Measurements from ENCODE around the gene NTM.

NTM gene

GRCh38 chr11:131441051-131441810, 70.8 kb downstream of the NTM start:
- no peaks in the 10 kb centered on the region for H3K4me1 ChIP-seq (ENCODE audit: insufficient read depth, low read length, severe bottlenecking)
- no peaks in the 10 kb centered on the region for H3K79me2 ChIP-seq (ENCODE audit: insufficient read depth, low read length)
- no peak overlapping the region for H2AFZ ChIP-seq (ENCODE audit: low read length)
- TF ChIP-seq EZH2 (IDR thresholded peaks at IDR 0.05; ENCODE audit: borderline replicate concordance, low read length) = no peak
- no peak for TF ChIP-seq CTCF (IDR thresholded peaks at IDR 0.05; ENCODE audit: low read length)
- no peak overlapping the region for H3K4me3 ChIP-seq (ENCODE audit: low read depth, low read length, poor library complexity, severe bottlenecking)
- H3F3A ChIP-seq (ENCODE audit: insufficient read depth, low read length) = no peaks in the 10 kb centered on the region
- no peak overlapping the region for H3K9ac ChIP-seq (ENCODE audit: low read length)
- no peaks in the 10 kb centered on the region for H4K20me1 ChIP-seq (ENCODE audit: insufficient read depth, low read length)
- H3K27ac ChIP-seq (ENCODE audit: low read depth, low read length, poor library complexity, severe bottlenecking) = no peak overlapping the region
- no peaks in the 10 kb centered on the region for H3K27me3 ChIP-seq (ENCODE audit: insufficient read depth, low read length)
- no peaks in the 10 kb centered on the region for H3K36me3 ChIP-seq (ENCODE audit: insufficient read depth, low read length)
- H3K4me2 ChIP-seq (ENCODE audit: low read length) = no peak overlapping the region
- H3K9me2 ChIP-seq (ENCODE audit: low read depth, low read length) = no peaks in the 10 kb centered on the region
- no peaks in the 10 kb centered on the region for H3K9me3 ChIP-seq (ENCODE audit: low read length)

GRCh38 chr11:131446590-131447275, 76.3 kb downstream of the NTM start:
- no peaks in the 10 kb centered on the region for H3K79me2 ChIP-seq (ENCODE audit: insufficient read depth, low read length)
- H3K9me3 ChIP-seq (ENCODE audit: low read length) = no peaks in the 10 kb centered on the region

GRCh38 chr11:131447277-131447815, 76.9 kb downstream of the NTM start:
- Histone ChIP-seq H4K20me1 (ENCODE audit: insufficient read depth, low read length) (no peaks in the 10 kb centered on the region), H3K27me3 (ENCODE audit: insufficient read depth, low read length) (no peaks in the 10 kb centered on the region), H3K4me1 (ENCODE audit: insufficient read depth, low read length, severe bottlenecking) (no peaks in the 10 kb centered on the region), H3K9ac (ENCODE audit: low read length) (no peak overlapping the region), H3F3A (ENCODE audit: insufficient read depth, low read length) (no peaks in the 10 kb centered on the region), H3K4me2 (ENCODE audit: low read length) (no peak overlapping the region), H2AFZ (ENCODE audit: low read length) (no peak overlapping the region), H3K36me3 (ENCODE audit: insufficient read depth, low read length) (no peaks in the 10 kb centered on the region), H3K27ac (ENCODE audit: low read depth, low read length, poor library complexity, severe bottlenecking) (no peak overlapping the region), H3K9me2 (ENCODE audit: low read depth, low read length) (no peaks in the 10 kb centered on the region), H3K79me2 (ENCODE audit: insufficient read depth, low read length) (no peaks in the 10 kb centered on the region), H3K4me3 (ENCODE audit: low read depth, low read length, poor library complexity, severe bottlenecking) (no peak overlapping the region), H3K9me3 (ENCODE audit: low read length) (no peaks in the 10 kb centered on the region)
- TF ChIP-seq EZH2 (IDR thresholded peaks at IDR 0.05; ENCODE audit: borderline replicate concordance, low read length) (no peak), CTCF (IDR thresholded peaks at IDR 0.05; ENCODE audit: low read length) (no peak)

More at GRCh38 chr11:131446590-131447275, 76.3 kb downstream of the NTM start:
- Histone ChIP-seq H3F3A (ENCODE audit: insufficient read depth, low read length) (no peaks in the 10 kb centered on the region), H3K27me3 (ENCODE audit: insufficient read depth, low read length) (no peaks in the 10 kb centered on the region), H4K20me1 (ENCODE audit: insufficient read depth, low read length) (no peaks in the 10 kb centered on the region), H3K9me2 (ENCODE audit: low read depth, low read length) (no peaks in the 10 kb centered on the region), H3K4me3 (ENCODE audit: low read depth, low read length, poor library complexity, severe bottlenecking) (no peak overlapping the region), H3K4me1 (ENCODE audit: insufficient read depth, low read length, severe bottlenecking) (no peaks in the 10 kb centered on the region), H3K4me2 (ENCODE audit: low read length) (no peak overlapping the region), H2AFZ (ENCODE audit: low read length) (no peak overlapping the region), H3K36me3 (ENCODE audit: insufficient read depth, low read length) (no peaks in the 10 kb centered on the region), H3K9ac (ENCODE audit: low read length) (no peak overlapping the region), H3K27ac (ENCODE audit: low read depth, low read length, poor library complexity, severe bottlenecking) (no peak overlapping the region)
- TF ChIP-seq EZH2 (IDR thresholded peaks at IDR 0.05; ENCODE audit: borderline replicate concordance, low read length) (no peak), CTCF (IDR thresholded peaks at IDR 0.05; ENCODE audit: low read length) (no peak)

Data from OCI-LY1 (cell line).